Activated gamma-delta T cell treated with Interleukin-2 at 50 U/mL for 16 hours (primary cell): ENCODE measurements around the gene RHBDL2.
"Not testable (repeated sequence)": the region's sequence is repeated elsewhere in the genome, so short reads cannot be mapped to it uniquely, and the experiment has no call there.

Experiments
- DNase-seq: peaks from one replicate; pipeline ENCODE4 v3.0.0-alpha.2; 2020

RHBDL2 gene, protein sequence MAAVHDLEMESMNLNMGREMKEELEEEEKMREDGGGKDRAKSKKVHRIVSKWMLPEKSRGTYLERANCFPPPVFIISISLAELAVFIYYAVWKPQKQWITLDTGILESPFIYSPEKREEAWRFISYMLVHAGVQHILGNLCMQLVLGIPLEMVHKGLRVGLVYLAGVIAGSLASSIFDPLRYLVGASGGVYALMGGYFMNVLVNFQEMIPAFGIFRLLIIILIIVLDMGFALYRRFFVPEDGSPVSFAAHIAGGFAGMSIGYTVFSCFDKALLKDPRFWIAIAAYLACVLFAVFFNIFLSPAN

GRCh38 chr1:38941527-38942019 lies at the start of gene RHBDL2:
TSS of gene RHBDL2 (minus strand) at chr1:38941830. CDS start at chr1:38919212, 22,618 bp downstream.
- DNase-seq: no peak

- peak; percentile 94 for DNase-seq
Observed at GRCh38 chr1:38990738-38991637, 49.4 kb upstream of the RHBDL2 start, which contains the start of gene AKIRIN1. TSS of gene AKIRIN1 (plus strand) at chr1:38991276. CDS start at chr1:38991381, 105 bp downstream.

GRCh38 chr1:38990386-38990737 lies 48.7 kb upstream of the RHBDL2 start:
- DNase-seq: no peak

DNA sequence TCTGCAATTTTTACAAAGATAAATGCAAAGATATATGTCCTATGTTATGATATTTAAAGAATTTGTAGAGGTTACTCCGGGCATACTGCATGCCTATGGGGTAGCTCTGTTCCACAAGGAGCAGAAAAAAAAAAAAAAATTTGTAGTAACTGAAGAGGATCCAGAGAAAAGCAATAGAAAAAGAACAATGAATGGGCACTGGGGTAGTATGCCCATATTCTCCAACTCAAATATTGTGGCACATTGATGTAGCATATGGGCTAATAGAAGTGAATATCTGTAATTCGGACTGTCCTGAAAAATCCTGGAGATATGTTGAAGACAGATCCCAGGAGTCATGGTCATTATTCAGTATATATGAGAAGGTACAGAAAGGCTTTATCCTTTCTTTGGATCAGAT lies 48.3 kb upstream of the RHBDL2 start:
- DNase-seq: no peak

- DNase-seq: not testable (repeated sequence)
Observed at GRCh38 chr1:38979380-38979779, 37.8 kb upstream of the RHBDL2 start.

GRCh38 chr1:38978245-38978542 lies 36.6 kb upstream of the RHBDL2 start:
- DNase-seq: peak; percentile 6

DNA sequence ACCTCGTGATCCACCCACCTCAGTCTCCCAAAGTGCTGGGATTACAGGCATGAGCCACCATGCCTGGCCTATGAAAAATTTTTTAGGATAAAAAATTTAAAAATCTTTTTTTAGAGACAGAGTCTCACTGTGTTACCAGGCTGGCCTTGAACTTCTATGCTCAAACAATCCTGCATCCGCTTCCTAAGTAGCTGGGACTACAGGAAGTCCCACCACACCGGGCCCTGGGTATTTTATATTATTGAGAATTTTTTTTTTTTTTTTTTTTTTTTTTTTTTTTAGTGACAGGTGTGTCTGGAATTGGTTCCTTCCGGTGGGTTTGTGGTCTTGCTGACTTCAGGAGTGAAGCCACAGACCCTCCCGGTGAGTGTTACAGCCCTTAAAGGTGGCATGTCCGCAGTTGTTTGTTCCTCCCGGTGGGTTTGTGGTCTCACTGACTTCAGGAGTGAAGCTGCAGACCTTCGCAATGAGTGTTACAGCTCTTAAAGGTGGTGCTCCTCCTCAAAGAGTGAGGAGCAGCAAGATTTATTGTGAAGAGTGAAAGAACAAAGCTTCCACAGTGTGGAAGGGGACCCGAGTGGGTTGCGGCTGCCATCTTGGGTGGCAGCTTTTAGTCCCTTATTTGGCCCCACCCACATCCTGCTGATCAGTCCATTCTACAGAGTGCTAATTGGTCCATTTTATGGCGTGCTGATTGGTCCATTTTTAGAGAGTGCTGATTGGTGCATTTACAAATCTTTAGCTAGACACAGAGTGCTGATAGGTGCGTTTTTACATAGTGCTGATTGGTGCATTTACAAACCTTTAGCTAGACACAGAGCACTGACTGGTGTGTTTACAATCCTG lies 36.0 kb upstream of the RHBDL2 start:
- peak; percentile 69 for DNase-seq

DNA sequence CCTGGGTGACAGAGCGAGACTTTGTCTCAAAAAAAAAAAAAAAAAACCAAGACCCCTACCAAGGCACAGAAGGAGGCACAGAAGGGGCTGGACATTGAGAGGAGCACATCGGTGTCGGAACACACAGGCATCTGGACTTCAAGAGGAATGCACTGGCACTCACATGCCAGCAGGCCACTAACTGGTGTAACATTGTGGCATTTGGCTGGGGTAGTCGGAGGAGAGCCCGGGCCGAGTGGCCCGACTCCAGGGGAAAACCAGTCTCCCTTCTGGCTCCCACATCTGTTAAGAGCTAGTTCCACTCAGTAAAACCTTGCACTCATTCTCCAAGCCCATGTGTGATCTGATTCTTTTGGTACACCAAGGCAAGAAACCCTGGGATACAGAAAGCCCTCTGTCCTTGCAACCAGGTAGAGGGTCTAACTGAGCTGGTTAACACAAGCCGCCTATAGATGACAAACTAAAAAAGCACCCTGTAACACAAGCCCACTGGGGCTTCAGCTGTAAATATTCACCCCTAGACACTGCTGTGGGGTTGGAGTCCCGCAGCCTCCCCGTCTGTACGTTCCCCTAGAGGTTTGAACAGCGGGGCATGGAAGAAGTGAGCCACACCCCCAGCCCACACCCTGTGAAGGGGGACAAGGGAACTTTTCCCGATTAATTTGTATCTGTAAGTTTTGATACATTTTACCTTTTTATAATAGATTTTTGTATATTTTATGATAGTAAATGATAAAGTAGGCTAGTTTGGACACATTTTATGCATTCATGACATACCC lies 32.2 kb upstream of the RHBDL2 start:
- no peak for DNase-seq

GRCh38 chr1:38973145-38973544 lies 31.5 kb upstream of the RHBDL2 start:
- not testable (repeated sequence) for DNase-seq

DNA sequence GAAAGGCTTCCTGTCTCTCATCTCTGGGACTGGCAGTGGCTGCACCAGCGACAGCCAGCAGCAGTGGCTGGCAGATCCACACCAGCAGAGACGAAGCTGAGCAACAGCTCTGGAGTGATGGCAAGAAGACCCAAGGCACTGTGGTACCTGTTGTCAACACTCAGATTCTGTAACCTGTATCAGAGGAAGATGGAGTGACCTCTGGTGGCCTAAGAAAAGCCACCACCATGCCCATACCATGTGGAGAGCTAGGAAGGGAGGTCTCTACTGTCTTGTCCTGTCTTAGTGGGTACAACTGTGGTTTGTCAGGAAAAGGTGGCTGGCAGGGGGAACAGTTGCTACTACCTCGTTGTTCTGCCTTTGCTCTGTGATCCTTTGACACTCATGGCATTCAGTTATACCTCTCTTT lies 22.5 kb upstream of the RHBDL2 start:
- DNase-seq: peak; percentile 4

DNA sequence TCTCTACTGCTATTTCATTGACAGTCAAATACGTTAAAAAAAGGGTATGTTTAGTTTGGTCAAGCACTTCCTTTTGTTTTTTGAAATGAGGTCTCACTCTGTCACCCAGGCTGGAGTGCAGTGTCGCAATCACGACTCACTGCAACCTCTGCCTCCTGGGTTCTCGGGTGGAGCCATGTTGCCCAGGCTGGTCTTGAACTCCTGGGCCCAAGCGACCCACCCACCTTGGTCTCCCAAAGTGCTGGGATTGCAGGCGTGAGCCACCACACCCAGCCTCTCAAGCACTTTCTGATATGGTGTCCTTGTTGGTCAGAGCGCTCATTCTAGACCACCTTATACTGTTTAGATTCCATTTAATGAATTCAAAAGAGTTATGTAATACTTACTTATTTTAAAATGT lies 20.9 kb upstream of the RHBDL2 start:
- DNase-seq: no peak

GRCh38 chr1:38962113-38962512 lies 20.5 kb upstream of the RHBDL2 start:
- no peak for DNase-seq

DNA sequence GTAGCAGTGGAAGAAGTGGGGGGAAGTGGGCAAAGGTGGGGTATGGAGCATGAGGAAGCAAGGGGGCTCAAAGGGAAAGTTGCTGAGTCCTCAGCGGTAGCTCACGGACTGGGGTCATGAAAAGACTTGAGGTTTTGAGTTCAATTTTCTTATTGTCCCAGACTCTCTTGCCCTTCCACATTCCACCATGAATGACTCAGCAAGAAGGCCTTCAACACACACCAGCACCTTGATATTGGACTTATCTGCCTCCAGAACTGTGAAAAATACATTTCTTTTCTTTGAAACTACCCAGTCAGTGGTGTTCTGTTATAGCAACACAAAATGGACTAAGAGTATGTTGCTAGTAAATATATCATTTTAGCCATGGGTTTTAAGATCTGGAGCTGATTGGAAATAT lies 17.3 kb upstream of the RHBDL2 start:
- no peak for DNase-seq

DNA sequence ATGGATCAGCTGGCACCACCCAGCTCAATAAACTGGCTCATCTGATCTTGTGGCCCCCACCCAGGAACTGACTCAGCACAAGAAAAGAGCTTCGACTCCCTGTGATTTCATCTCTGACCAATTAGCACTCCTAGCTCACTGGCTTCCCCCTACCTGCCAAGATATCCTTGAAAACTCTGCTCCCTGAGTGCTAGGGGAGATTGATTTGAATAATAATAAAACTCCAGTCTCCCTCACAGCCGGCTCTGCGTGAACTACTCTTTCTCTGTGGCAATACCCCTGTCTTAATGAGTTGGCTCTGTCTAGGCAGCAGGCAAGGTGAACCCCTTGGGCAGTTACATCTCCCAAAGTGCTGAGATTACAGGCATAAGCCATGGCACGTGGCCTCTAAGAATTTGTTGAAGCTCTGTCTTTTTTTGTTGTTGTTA lies 11.8 kb upstream of the RHBDL2 start:
- DNase-seq: no peak

GRCh38 chr1:38950553-38950952 lies 8.9 kb upstream of the RHBDL2 start:
- no peak for DNase-seq

DNA sequence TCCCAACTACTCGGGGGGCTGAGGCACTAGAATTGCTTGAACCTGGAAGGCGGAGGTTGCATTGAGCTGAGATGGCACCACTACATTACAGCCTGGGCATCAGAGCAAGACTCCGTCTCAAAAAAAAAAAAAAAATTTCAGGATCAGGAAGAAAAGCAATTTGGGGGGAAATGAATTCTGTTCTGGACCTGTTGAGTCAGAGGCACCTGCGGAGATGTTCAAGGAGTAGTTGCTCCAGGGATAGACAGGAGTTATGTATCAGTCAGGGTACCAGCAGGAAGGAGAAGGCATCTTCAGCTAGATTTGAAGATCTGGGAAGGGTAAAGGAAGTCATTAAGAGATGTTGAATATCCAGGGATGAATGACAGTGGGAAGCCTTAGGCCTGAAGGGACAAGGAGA lies 2.9 kb upstream of the RHBDL2 start:
- DNase-seq: no peak

GRCh38 chr1:38942664-38943428 lies 1.2 kb upstream of the RHBDL2 start:
- DNase-seq: no peak

DNA sequence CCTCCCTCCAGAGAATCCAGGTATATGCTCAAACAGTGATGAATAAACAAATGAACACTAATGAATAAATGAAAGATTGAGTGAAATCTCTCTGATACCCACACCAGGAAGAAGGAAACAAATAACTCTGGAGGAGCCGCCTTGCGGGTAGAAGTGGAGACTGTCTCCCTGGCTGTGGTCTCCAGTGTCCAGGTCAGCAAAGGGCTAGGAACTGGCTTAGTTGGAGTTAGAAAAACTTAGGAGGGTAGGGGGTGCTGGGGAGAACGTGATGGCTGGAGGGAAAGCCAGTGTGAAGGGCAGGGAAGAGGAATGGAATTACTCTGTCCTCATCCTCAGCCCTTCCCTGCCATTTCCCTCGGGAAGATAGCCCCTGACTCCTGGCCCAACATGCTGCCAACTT lies 537 bp downstream of the RHBDL2 start:
- no peak for DNase-seq

GRCh38 chr1:38940339-38941047 lies 1.1 kb downstream of the RHBDL2 start:
- no peak for DNase-seq

- no peak for DNase-seq
Observed at GRCh38 chr1:38938722-38939260, 2.8 kb downstream of the RHBDL2 start.

- no peak for DNase-seq
Observed at GRCh38 chr1:38932571-38932970, 9.1 kb downstream of the RHBDL2 start.
